ENCODE measurements around the gene ZBTB46. TPM values are rescaled to one million over a fixed set of nuclear protein-coding genes. Genes with fewer than 3 reads are reported as not detected.
"Not testable (repeated sequence)": the region's sequence is repeated elsewhere in the genome, so short reads cannot be mapped to it uniquely, and the experiment has no call there.

Gene ZBTB46
- total RNA-seq, 1 experiment from 2014 or later: 10.7 TPM

- no peaks in the 10 kb centered on the region for H3K9me3 ChIP-seq (ENCODE audit: control insufficient read depth in 1 of 2, insufficient read depth in 1 of 2, low read depth in 1 of 2, low read length in 2 of 2)
- H3K27ac ChIP-seq (ENCODE audit: low read depth, low read length): no peak overlapping the region; the same call in 1 of the 2 replicates
- H3K4me1 ChIP-seq (ENCODE audit: control insufficient read depth in 1 of 2, insufficient read depth in 2 of 2, low read length in 2 of 2): peaks cover 8 to 25% of the 10 kb centered on the region in 2 experiments; a peak in 3 of 4 replicates
- no peaks in the 10 kb centered on the region for H4K20me1 ChIP-seq (ENCODE audit: insufficient read depth)
- no peak for TF ChIP-seq MAX (IDR thresholded peaks at IDR 0.05)
- TF ChIP-seq FOSL1 (IDR thresholded peaks at IDR 0.05; ENCODE audit: low read depth): no peak
- no peak for TF ChIP-seq SP1 (IDR thresholded peaks at IDR 0.05; ENCODE audit: low read depth)
- TF ChIP-seq JUND (IDR thresholded peaks at IDR 0.05): no peak
- TF ChIP-seq SIN3A (IDR thresholded peaks at IDR 0.05; ENCODE audit: low read depth): no peak
- no peak for TF ChIP-seq POLR2AphosphoS5 (IDR thresholded peaks at IDR 0.05; ENCODE audit: low read depth, low read length)
- TF ChIP-seq CEBPB (IDR thresholded peaks at IDR 0.05; ENCODE audit: low read depth): no peak
- no peak for TF ChIP-seq POLR2A (IDR thresholded peaks at IDR 0.05; ENCODE audit: borderline replicate concordance, extremely low read depth, insufficient read depth, insufficient read length)
- TF ChIP-seq ZNF274 (IDR thresholded peaks at IDR 0.05; ENCODE audit: low read depth, low read length): no peak
- no peak for TF ChIP-seq YY1 (IDR thresholded peaks at IDR 0.05; ENCODE audit: extremely low read depth, insufficient replicate concordance, low read depth, low read length)
- no peak for TF ChIP-seq ATF3 (IDR thresholded peaks at IDR 0.05)
- no peak for TF ChIP-seq ZBTB33 (IDR thresholded peaks at IDR 0.05; ENCODE audit: extremely low read depth, insufficient replicate concordance, low read length)
- TF ChIP-seq RAD21 (IDR thresholded peaks at IDR 0.05; ENCODE audit: low read depth): no peak
- TF ChIP-seq EGR1 (IDR thresholded peaks at IDR 0.05; ENCODE audit: low read depth): no peak
- no peak for TF ChIP-seq EZH2 (IDR thresholded peaks at IDR 0.05)
- DNase-seq (ENCODE audit: low read depth, low spot score): no peak
- H3K4me3 ChIP-seq (replicated peaks in 1 of 2; ENCODE audit: low read depth in 1 of 2, low read length in 2 of 2): no peak overlapping the region
- POLR2A ChIA-PET: interaction anchor here (1.5 kb wide), 1 partner anchor 11 kb away, joined by 6 read pairs; the partner anchor contains the start of gene TPD52L2
- no peaks in the 10 kb centered on the region for H3K79me2 ChIP-seq (ENCODE audit: insufficient read depth, low read length)
- CTCF ChIA-PET: no interaction called here
- no peak overlapping the region for H2AFZ ChIP-seq (ENCODE audit: low read depth, low read length, poor library complexity, severe bottlenecking)
- H3K9ac ChIP-seq (ENCODE audit: low read length): no peak overlapping the region
- no TSS peak for BruUV-seq (replicated peaks)
- H3K9me2 ChIP-seq (ENCODE audit: insufficient read depth): no peaks in the 10 kb centered on the region
- RAD21 ChIA-PET (ENCODE audit: low non-redundant PET in 1 of 2, low total read pairs in 2 of 2, uncharacterized antibody in 2 of 2, unreplicated experiment in 2 of 2): no interaction called here
- intact Hi-C loops (cut with micrococcal nuclease): no loop called here
- H3K27me3 ChIP-seq (ENCODE audit: insufficient read depth, low read length): no peaks in the 10 kb centered on the region
- ATAC-seq: no peak
- H3K36me3 ChIP-seq (ENCODE audit: control insufficient read depth in 1 of 2, insufficient read depth in 2 of 2, low read length in 2 of 2): no peaks in the 10 kb centered on the region
- no peak overlapping the region for H3K4me2 ChIP-seq (ENCODE audit: low read length)
These were observed 23.2 kb upstream of the ZBTB46 start for GRCh38 chr20:63854069-63854765.

GRCh38 chr20:63853733-63854068 lies 22.6 kb upstream of the ZBTB46 start:
- RAD21 ChIA-PET (ENCODE audit: low non-redundant PET in 1 of 2, low total read pairs in 2 of 2, uncharacterized antibody in 2 of 2, unreplicated experiment in 2 of 2); H2AFZ ChIP-seq (ENCODE audit: low read depth, low read length, poor library complexity, severe bottlenecking); ATAC-seq; H3K27ac ChIP-seq (ENCODE audit: low read depth, low read length); H3K27me3 ChIP-seq (ENCODE audit: insufficient read depth, low read length); H3K4me3 ChIP-seq (replicated peaks in 1 of 2; ENCODE audit: low read depth in 1 of 2, low read length in 2 of 2); H3K9ac ChIP-seq (ENCODE audit: low read length); H3K9me3 ChIP-seq (ENCODE audit: control insufficient read depth in 1 of 2, insufficient read depth in 1 of 2, low read depth in 1 of 2, low read length in 2 of 2); H3K36me3 ChIP-seq (ENCODE audit: control insufficient read depth in 1 of 2, insufficient read depth in 2 of 2, low read length in 2 of 2); intact Hi-C loops (cut with micrococcal nuclease); BruUV-seq (replicated peaks); DNase-seq (ENCODE audit: low read depth, low spot score); POLR2A ChIA-PET; H4K20me1 ChIP-seq (ENCODE audit: insufficient read depth); H3K4me2 ChIP-seq (ENCODE audit: low read length); CTCF ChIA-PET; H3K79me2 ChIP-seq (ENCODE audit: insufficient read depth, low read length); H3K9me2 ChIP-seq (ENCODE audit: insufficient read depth): not testable (repeated sequence)
- H3K4me1 ChIP-seq (ENCODE audit: control insufficient read depth in 1 of 2, insufficient read depth in 2 of 2, low read length in 2 of 2): peaks cover 6 to 20% of the 10 kb centered on the region in 2 experiments; a peak in 3 of 4 replicates

All from HCT116 (cell line).